Hepatic stellate cell (primary cell): ENCODE data around the gene ADAMTSL2.

Source experiments
- DNase-seq: peaks from one replicate; pipeline ENCODE4 v3.0.0; 2011; ENCODE audit warnings: low spot score

ADAMTSL2 gene

GRCh38 chr9:133606708-133607025 lies 72.2 kb downstream of the ADAMTSL2 start:
- DNase-seq = no peak

DNA sequence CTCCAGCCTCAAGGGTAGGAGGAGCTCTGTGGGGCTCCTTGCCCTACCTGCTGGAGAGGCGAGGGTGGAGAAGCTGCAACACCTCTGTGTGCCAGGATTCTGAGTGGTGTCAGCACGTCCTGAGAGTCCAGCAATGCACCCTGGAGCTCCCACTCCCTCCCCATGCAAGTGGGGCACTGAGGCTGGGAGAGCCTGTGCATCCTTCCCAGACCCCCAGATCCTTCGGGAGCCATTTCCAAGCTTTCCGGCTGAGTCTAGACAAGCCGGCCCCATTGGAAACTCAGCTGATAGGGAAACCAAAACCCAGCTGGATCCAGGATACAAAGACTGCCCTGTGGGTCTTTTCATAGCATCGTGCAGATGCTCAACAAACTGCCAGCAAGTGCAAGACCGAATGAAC lies 72.9 kb downstream of the ADAMTSL2 start:
- no peak for DNase-seq

- DNase-seq = no peak
Observed at GRCh38 chr9:133607976-133608375, 73.5 kb downstream of the ADAMTSL2 start.

- DNase-seq = no peak
Observed at GRCh38 chr9:133608382-133608781, 73.9 kb downstream of the ADAMTSL2 start.

- no peak for DNase-seq
Observed at GRCh38 chr9:133608889-133609288, 74.4 kb downstream of the ADAMTSL2 start.

GRCh38 chr9:133609311-133610098 lies 75.0 kb downstream of the ADAMTSL2 start, which contains the start of gene FAM163B:
Gene FAM163B, minus strand, starts transcription at chr9:133609389. Its CDS starts 29,166 bp downstream, at chr9:133580223.
- DNase-seq = peak; percentile 67

DNA sequence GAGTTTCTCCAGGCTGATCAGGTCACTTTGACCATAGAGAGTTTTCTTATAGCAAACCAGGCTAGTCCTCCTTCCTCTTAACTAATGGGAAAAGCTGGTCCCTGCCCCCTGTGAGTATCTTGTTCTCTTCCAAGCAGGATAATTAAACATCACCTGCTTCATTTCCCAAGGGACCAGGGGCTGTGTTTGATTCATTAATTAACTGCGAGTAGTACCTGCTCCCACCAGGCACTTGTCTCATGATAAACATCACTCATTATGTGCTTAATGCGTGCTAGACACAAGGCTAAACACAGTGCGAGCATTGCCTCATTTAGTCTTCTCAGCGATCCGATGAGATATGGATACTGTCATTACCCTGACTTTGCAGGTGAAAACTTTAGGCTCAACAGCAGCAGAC lies 76.3 kb downstream of the ADAMTSL2 start:
- no peak for DNase-seq

- no peak for DNase-seq
Observed at GRCh38 chr9:133612051-133612450, 77.5 kb downstream of the ADAMTSL2 start.

- no peak for DNase-seq
Observed at GRCh38 chr9:133612816-133613215, 78.3 kb downstream of the ADAMTSL2 start.

DNA sequence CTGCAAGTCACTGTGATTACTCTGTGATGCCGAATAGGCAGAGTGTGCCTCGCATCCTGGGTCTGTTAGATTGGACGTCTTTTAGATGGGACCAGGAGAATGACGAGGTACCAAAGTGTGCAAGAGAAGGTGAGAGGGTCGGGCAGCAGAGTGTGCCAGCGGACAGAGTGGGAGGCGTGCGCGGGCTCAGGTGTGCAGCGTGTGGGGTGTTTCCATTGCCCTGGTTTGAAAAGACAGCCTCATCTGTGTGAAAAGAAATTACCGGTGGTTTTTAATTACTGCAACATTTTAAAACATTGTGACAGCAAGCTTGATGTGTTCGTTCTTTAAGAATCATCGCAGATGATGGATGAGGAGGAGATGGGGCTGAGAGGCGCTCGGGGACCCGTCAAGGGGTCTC lies 78.9 kb downstream of the ADAMTSL2 start:
- DNase-seq = no peak

DNA sequence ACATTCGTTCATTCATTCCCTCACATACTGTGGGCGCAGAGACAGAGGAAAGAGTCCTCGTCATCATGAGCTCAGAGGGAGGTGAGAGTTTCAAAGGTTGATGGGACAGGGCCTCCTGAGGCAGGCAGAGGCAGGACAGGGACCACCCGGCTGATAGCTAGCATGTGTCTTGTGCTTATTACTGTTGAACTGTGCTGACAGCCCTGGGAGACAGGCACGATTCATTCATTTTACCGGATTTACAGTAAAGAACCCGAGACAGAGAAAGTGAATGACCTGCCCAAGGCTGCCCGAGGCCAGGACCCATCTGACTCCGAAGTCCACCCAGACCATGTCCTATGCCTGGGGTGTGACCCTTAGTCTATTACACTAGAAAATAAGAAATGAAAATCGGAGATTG lies 79.6 kb downstream of the ADAMTSL2 start:
- DNase-seq = no peak

DNA sequence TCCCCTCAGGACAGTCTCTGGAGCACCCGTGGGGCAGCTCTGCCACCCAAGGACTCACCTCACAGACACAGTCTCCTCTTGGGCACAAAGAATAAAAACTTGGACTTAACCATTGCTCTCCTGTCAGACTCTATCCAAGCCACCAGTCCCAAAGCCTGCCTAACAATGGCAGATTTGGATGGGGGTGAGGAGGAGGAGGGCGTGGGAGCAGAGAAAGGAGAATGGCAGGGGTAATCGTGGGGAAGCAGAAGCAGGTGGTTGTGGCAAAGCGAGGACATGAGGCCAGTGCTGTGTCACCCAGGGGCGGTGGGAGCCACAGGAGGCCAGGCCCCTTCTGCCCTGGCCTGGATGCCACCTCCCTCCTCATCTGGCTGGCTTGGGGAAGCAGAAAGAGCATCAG lies 80.2 kb downstream of the ADAMTSL2 start:
- DNase-seq = no peak

DNA sequence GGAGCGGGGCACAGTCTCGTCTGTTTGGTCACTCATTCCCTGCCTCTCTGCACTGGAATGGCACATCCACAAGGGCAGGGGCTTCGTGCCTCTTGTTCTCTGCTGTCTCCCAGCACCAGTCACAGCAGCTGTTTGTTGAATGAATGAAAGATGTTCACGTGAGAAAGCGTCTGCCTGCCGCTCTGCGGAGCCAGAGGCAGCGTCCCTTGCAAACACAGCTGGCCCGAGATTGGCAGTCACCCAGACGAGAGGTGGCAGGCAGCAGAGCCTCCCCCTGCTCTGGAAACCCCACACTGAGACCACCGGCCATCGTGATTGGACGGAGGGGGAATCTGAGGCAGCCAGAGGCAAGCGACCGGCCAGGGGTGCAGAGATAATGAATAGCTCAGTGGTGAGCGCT lies 80.7 kb downstream of the ADAMTSL2 start:
- DNase-seq = no peak

DNA sequence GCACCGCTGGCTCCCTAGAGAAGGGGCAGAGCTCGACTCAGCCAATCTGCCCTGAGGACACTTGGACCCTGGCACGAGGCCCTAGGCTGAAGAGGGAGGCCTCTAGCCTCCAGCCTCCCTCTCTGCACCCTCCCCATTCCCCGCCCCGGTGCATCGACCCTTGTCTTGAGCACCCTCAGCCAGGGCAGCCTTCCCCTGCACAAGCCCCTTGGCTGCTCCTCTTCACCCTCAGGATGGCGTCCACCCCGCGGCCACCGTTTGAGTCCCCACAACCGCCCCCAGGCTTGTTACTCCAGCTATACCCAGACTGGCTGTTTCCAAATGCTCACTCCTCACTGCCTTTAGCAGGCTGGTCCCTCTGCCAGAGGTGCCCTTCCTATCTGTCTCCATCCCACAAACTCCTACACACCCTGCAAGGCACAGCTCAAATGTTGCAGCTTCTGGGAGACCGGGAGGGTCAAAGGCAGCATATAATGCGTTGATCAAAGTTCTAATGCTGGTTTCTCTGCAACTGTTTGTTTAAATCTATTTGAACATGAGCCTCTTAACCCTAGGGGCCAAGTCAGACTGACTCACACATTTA lies 81.2 kb downstream of the ADAMTSL2 start:
- no peak for DNase-seq

DNA sequence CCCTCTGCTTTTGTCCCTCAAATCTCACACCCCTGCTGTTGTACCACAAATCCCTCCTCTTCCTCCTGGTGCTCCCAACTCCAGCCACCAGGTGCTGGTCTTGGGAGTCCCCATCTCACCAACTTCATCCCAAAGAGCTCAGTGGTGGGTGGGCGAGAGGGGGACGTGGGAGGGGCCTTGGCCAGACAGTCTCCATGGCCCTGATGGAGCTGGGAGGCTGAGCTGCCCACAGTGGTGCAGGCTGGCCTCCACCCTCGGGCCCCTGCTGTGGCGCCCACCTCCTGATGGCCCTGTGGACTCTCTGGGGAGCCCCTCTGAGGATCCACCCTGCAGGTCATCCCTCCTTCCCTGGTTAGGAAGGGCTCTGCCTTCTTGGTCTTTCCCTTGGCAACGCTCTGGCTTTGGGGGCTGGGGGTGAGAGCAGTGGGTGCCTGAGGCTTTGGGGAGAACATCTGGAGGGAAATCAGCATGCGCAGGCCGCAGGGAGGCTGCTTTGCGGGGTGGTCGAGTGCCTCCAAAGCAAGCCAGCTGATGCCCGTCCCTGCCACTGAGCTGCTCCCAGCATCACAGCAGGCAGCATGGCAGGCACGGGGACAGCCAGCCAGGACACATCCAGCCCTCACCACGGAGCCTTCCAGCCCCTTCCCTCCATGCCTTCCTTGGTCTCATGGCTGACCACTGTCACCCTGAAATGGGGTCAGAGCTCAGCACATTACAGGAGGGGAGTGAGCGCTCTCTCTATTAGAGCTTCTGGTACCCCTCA lies 82.3 kb downstream of the ADAMTSL2 start:
- DNase-seq = no peak

DNA sequence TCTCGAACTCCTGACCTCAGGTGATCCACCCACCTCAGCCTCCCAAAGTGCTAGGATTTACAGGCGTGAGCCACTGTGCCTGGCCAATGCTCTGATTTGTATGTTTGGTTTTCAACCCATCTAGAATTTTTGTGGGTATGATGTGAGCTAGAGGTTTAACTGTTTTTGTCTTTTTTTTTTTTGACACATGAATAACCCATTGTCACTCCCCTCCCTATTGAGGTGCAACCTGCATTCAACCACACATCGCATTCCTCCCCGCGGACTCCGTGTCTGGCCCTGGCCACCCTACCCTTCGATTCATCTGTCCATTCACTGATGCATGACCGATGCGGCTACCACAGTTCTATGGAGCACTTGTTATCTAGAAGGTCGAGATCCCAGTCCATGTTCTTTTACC lies 84.2 kb downstream of the ADAMTSL2 start:
- no peak for DNase-seq

DNA sequence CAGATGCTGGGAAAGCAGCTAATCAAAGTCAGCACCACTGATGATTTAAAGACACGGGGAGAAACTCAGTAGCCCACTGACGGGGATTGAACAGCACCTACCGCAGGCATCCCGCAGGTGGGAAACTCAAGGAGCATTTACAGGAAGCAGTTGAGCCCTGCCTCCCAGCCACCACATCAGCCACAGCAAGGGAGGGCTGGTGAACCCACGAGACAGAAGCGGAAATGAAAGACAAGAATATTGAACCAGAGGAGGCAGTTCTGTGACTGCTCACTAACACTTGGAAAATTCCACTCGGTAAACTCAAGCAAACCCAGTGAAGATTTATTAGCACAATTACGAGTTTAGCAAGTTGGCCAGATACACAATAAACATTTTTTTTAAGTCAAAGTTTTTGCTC lies 85.3 kb downstream of the ADAMTSL2 start:
- no peak for DNase-seq

- no peak for DNase-seq
Observed at GRCh38 chr9:133621725-133622267, 87.3 kb downstream of the ADAMTSL2 start.

DNA sequence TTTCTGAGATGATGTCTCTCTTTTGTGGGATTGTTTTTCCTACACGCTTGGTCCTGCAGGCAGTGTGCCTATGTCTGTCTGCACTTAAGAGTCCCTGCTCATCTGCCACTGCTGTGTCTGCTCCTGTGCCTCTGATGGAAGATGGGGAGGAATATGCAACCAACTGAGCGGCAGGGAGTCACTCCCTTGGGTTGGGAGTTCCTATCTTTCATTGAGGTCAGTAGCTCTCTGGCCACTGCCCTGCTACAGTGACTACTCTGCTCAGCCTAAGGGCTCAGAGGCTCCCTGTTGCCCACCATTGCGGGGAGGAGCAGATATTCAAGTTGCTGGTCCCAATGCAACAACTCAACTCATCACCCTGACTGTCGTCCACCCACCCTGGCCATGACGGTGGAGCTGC lies 88.1 kb downstream of the ADAMTSL2 start:
- no peak for DNase-seq
